CD4-positive, alpha-beta T cell treated with Interleukin-4 for 4 hours (primary cell): ENCODE results near the gene EHD2.
A peak's percentile ranks its signal among the peaks of the same experiment; 100 is the strongest.
"Not testable (repeated sequence)": the region's sequence is repeated elsewhere in the genome, so short reads cannot be mapped to it uniquely, and the experiment has no call there.

Experiments
- DNase-seq: peaks from one replicate; pipeline ENCODE4 v3.0.0-alpha.2; 2020

EHD2 gene

DNA sequence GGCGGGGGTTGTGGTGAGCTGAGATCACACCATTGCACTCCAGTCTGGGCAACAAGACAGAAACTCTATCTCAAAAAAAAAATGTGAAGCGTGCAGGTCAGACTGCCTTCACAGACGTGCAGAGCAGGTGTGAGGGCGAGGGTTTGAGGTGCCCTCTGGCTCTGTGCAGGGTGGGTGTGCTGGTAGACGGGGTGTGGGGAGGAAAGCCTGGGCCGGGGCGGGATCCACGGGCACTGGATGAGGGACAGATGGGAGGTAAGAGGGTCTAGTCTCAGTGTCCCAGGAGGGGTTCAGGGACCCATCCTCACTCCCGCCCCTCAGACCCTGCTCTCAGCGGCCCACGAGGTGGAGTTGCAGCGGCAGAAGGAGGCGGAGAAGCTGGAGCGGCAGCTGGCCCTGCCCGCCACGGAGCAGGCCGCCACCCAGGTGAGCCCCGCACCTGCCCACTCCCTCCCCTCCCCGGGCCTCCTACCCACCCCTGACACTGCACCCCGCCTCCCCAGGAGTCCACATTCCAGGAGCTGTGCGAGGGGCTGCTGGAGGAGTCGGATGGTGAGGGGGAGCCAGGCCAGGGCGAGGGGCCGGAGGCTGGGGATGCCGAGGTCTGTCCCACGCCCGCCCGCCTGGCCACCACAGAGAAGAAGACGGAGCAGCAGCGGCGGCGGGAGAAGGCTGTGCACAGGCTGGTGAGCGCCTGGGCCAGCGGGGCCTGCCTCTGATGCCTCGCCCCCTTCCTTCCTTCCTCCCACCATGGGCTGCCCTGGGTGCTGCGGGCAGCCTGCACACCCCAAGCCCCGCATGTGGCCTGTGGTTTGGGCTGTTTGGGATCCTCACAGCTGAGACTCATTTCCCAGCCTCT is 41.2 kb downstream of the EHD2 start:
- DNase-seq: no peak

DNA sequence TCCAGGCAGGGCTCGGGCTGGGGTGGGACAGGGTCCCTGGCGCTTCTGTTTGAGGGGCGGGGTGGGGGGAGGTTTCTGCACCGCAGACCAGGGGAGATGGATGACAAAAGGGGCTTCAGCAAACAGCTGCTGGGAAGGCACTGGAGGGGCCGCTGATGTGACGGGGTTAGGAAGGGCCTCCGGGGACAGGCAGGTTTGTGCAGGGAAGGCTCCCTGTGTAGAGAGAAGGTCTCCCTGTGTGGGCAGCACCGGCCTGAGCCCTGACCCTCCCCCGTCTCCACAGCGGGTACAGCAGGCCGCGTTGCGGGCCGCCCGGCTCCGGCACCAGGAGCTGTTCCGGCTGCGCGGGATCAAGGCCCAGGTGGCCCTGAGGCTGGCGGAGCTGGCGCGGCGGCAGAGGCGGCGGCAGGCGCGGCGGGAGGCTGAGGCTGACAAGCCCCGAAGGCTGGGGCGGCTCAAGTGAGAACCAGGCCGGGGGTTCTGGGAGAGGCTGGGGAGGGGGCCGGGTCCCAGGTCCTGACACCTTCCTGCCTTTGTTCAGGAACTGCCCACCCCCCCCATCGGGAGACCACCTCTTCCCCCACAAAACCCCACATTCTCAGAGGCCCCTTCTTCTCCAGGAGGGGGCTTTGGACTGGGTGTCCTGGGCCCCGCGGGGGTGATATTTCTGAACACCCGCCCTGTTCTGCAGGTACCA is 42.0 kb downstream of the EHD2 start:
- DNase-seq: no peak

DNA sequence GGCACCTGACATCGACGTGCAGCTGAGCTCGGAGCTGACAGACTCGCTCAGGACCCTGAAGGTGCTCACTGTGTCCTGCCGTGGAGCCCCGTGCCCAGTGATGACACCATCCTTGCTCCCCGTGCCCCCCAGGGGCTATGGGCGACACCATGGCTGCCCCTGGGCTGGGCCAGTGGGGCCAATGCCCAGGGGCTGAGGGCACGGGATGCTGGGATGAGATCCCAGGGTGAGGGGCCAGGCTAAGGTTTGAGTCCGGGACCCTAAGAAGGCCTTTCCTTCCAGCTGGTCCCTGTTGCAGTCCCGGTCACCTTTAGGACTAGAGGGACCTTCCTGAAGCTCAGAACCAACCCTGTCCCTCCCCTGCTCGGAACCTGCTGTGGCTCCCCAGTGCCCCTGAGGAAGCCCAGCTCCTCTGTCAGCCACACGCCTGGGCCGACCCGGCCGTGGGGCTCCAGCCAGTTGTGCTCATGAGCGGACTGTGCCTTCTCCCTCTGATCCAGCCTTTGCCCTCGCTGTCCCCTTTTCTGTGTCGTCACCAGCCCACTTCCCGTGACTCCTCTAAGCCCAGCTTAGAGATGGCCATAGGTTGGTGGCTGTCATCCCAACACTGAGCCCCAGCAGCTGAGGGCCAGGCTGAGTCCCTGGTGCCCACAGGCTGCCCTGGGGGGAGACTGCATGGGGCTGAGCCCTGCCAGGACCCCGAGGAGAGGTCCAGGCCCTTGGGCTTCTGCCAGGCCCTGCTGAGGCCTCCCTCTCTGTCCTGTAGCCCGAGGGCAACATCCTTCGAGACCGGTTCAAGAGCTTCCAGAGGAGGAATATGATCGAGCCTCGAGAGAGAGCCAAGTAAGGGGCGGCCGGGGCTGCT is 42.8 kb downstream of the EHD2 start:
- no peak for DNase-seq

DNA sequence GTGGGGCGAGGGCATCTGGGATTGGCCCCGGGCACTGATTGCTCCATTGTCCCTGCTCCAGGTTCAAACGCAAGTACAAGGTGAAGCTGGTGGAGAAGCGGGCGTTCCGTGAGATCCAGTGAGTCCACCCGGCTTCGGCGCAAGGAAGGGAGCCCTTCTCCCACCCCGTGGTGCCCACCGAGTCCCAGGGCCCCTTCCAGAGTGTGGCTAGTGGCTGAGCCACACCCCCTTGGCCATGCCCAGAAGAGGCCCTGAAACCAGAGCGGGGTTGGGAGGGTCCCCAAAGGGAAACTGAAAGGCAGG is 43.4 kb downstream of the EHD2 start:
- no peak for DNase-seq

DNA sequence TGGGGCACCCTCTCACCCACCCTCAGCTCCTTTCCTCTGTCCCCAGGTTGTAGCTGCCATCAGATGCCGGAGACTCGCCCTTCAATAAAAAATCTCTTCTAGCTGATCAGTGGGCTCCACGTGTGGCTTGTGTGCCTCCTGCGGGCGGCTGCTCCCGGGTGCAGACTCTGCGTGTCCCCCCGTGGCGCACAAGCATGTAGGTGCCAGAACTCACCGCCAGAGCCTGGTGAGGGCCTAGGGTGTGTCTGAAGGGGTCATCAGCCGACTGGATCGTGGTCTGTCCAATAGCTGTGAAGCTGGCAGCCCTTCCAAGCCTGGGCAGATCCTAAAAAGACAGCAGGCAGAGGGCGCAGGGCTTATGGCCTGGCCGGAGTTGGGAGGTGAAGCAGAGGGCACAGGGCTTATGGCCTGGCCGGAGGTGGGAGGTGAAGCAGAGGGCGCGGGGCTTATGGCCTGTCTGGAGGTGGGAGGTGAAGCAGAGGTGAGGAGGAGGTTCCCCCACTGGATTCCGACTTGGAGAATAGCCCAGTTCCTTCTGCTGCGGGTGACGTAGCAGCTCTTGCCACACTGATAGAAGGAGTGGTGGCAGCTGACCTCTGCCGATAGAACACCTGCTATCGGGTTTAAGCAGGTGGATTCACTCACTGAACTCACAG is 43.9 kb downstream of the EHD2 start:
- DNase-seq: no peak

DNA sequence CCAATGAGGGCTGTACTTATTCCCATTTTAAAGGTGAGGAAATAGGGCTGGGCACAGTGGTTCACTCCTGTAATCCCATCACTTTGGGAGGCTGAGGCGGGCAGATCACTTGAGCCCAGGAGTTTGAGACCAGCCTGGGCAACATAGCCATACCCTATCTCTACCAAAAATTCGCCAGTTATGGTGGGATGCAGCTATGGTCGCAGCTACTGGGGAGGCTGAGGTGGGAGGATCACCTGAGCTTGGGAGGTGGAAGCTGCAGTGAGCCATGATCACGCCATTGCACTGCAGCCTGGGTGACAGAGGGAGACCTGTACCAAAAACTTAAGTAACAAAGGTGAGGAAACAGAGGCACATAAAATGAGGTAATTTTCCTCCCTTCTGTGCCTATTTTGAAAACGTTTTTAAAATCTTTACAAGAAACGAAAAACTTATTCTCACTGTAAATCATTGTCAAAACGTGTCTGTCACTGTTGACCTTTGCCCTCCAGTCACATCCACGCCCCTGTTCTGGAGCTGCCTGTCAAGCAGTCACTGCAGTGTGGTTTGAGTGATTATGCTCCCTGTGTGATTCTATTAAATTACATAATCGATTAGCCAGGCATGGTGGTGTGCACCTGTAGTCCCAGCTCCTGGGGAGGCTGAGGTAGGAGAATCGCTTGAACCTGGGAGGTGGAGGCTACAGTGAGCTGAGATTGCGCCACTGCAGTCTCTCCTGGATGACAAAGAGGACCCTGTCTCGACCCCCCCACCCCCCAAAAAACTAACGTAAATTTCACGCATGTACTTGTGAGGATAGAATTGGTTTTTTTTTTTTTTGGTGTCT is 44.6 kb downstream of the EHD2 start:
- DNase-seq: no peak

DNA sequence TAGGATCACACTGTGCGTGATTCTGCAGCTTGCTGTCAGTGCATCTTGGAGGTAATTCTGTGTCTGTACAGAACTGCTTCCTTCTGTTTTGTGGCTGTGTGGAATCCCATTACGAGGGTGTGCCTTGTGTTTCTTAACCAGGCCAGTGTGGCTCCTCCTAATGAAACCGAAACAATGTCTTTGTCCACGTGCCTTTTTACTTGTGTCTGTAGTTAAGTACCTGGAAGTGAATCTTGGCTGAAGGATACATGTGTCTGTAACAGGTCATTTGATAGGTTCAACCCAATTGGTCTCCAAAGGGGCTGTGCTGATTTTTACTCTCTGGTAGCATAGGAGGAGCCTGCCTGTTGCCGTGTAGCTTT is 45.2 kb downstream of the EHD2 start:
- no peak for DNase-seq

DNA sequence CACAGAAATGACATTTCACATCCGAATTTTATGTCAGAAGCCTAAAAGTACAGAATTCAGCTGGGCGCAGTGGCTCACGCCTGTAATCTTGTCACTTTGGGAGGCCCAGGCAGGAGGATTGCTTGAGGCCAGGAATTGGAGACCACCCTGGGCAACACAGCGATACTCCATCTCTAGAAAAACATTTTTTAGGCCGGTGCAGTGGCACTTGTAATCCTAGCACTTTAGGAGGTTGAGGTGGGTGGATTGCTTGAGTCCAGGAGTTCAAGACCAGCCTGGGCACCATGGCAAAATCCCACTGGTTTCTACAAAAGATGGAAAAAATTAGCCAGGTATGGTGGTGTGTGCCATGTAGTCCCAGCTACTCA is 47.4 kb downstream of the EHD2 start:
- DNase-seq: no peak

DNA sequence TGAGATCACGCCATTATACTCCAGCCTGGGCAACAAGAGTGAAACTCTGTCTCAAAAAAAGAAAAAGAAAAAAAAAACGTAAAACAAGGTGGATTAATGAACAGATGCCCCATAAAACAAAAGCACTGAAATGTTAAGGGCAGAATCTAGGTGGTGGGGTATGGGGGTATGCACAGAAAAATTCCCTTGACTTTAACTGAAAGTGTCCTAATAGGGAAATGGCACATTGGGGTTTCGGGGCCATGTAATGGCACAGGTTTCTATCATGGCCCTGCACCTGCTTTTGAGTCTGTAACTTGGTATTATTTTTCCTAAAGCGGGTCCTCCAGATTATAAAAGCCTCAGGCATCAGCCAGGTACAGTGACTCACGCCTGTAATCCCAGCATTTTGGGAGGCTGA is 48.3 kb downstream of the EHD2 start:
- DNase-seq: no peak

DNA sequence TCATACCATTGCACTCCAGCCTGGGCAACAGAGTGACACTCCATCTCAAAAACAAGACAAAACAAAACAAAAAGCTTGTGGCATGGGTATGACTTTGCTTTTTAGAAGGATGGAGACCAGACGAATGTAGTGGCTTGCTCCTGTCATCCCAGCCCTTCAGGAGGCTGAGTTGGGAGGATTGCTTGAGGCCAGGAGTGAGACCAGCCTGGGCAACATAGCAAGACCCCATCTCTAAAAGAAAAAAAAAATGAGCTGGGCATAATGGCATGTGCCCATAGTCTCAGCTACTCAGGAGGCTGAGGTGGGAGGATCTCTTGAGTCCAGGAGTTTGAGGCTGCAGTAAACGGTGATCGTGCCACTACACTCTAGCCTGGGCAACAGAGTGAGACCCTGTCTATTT is 48.9 kb downstream of the EHD2 start:
- DNase-seq: no peak

DNA sequence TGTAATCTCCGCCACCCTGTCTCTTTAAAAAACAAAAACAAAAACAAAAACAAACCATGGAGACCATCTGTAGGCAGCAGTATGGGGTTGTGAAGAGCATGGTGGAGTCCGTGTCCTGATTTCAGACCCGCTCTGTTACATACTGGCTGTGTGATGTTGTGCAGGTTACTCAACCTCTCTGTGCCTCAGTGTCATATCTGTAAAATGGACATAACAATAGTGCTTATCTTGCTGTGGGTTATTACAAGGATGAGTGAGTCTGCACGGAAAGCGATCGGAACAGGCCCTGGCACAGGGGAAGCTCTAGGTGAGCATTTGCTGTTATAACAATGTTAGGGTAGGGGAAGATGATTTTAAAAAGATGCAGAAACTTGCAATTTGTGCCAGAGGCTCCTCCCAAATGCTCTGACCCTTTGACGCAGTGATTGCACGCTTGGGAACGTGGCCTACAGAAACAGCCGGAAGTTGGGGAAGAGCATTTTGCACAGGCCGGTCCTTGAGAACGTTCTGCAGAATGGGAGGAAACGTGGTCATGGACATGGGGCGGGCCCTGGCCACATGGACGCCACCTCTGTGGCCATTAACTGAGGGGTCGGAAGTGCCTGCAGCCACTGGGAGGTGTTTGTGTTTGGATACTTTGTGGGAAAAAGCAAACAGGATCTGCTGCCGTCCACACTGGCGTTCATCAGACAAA is 49.5 kb downstream of the EHD2 start:
- DNase-seq: no peak

DNA sequence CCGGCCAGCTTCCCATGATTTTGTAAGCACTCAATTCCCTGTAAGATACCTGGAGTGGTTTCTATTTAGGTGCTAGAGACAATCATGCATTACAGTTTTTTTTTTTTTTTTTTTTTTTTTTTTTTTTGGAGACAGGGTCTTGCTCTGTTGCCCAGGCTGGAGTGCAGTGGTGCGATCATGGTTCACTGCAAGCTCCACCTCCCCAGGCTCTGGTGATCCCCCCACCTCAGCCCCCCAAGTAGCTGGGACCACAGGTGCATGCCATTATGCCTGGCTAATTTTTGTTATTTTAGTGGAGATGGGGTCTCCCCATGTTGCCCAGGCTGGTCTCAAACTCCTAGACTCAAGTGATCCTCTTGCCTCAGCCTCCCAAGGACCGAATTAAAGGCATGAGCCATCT is 51.5 kb downstream of the EHD2 start:
- not testable (repeated sequence) for DNase-seq

DNA sequence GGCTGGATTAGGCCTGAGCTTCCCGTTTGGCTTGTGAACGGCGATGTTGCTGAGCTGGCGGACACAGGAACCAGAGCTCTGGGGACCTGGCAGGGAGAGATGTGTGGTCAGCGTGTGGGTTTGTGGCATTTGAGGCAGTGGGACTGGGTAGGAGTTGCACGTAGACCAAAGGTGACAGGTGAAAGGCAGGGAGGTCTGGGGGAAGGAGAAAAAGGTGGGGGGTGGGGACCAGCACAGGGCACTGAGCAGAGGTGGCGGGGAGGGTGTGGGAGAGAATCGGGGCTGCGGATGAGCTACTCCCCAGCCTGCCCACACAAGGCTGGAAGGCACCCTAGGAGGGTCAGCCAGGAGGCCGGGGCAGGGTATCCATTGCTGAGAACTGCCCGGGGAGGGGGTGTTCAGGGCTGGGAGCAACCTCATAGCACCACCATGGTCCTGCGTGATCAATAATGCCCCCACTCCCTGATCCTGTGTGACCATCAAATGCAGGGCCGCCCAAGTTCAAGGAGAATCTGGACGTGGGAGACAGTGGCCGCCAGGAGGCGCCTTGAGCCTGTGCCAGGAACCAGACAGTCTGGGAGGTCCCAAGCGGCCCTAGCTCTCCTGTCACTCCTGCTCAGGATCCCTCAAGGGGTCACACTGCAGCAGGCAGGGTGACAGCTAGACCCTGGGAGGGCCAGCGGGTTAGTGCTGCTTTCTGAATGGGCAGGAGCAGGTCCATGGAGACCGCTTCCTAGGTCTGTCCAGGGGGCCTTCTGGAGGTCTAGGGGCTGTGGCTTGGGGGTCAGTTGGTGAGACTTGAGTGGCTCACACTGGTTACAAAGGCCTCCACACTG is 52.5 kb downstream of the EHD2 start:
- peak; percentile 28 for DNase-seq

DNA sequence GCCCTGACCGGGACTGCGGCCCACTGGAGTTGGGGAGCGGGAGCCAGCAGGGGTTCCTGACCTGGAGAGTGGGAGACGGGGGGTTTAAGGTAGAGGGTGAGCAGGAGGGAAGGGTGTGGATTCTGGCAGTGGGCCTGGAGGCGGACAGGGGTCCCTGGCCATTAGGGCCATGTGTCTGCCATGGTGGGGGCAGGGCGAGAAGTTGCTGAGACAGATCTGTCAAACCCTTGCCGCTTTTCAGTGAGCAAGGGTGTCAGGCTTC is 53.1 kb downstream of the EHD2 start:
- no peak for DNase-seq

DNA sequence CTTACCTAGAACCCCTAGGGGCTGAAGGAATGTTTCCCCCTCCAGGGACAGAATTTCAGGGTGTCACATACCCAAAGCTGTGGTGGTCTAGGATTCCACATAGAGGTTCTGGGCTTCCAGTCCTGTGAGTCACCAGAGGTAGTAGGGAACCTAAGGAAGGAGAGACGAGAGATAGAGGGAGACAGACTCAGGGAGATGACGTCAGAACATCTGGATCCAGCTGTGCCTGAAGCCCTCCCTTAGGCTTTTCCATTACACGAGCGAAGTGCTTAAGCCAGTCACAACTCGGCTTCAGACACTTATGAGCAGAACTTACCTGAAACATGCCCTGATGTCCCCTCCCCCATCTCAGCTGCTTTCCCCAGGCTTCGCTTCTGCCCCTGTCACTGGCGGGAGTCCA is 53.4 kb downstream of the EHD2 start:
- DNase-seq: no peak

DNA sequence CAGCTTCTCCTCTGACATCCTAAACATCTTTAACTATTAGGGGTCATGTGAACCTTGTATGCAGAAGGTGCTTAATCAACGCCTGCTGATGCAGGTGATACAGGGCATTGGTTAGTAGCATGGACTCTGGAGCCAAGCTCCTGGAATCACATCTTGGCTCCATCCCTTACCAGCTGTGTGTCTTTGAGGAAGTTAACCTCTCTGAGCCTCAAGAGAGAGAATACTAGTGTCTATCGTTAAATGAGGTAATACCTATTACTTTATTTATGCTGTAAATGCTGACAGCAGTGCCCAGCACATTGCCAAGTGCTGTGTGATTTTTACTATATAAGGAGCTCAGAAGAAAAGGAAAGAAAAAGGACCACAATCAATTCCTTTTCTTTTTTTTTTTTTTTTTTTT is 54.1 kb downstream of the EHD2 start:
- DNase-seq: no peak

DNA sequence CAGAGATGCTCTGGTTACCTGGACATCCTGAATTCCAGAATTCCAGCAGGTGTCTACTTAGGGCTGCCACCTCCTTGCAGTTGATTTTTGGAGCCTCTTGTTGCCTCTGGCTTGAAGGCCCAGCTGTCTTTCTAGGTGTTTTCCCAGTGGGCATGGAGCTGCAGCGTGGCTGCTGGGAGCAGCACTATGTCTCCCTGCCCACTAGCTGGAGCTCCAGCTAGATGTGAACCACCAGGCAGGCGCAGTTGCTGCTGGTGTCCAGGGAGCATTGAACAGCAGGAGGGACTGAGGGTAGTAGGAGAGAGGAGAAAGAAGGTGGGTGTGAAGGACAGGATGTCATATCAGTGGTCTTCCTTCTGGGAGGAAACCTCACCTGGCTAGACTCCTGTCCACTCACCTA is 55.4 kb downstream of the EHD2 start:
- no peak for DNase-seq

DNA sequence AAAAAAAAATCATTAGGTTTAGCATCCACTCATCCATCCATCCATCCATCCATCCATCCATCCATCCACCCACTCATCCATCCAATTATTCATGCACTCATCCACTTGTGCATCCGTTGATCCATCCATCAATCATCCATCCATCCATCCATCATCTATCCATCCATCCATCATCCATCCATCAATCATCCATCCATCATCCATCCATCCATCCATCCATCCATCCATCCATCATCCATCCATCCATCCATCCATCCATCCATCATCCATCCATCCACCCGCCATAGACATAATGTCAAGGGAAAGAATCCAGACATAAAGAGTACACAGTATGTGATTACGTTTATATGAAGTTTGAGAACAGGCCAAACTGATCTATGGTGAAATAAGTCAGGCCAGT is 56.3 kb downstream of the EHD2 start:
- DNase-seq: no peak

DNA sequence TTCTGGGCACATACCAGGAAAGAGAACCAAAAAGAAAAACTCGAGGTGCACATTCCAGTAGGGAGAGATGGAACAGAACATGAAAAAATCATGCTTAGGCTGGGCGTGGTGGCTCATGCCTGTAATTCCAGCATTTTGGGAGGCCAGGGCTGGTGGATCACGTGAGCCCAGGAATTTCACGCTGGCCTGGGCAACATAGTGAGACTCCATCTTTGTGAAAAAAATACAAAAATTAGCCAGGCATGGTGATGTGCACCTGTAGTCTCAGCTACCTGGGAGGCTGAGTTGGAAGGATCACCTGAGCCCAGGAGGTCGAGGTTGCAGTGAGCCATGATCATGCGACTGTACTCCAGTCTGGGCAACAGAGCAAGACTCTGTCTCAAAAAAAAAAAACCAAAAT is 58.1 kb downstream of the EHD2 start:
- DNase-seq: not testable (repeated sequence)

DNA sequence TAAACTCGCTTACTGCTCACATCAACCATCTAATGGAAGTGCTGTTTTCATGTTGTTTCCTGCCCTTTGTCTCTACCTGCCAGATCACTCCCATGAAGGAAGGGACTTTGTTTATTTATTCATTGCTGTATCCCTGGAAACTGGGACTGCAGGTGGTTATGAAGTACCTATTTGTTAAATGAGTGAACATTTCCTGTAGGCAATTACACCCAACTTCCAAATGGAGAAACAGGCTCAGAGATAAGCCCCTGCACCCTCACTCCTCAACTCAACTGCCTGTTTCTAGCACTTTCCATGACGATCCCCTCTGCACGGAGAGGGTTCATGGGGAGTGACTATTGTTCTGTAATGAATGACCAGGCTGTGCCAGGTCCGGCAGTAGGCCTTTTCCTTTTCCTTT is 63.3 kb downstream of the EHD2 start:
- DNase-seq: no peak
